Osteocyte (in vitro differentiated cells): Measurements from ENCODE around the gene WDR53. TPM values are rescaled to one million over a fixed set of nuclear protein-coding genes. Genes with fewer than 3 reads are reported as not detected.
"Not testable (repeated sequence)": the region's sequence is repeated elsewhere in the genome, so short reads cannot be mapped to it uniquely, and the experiment has no call there.

ENCODE experiments used
- DNase-seq: peaks from one replicate; pipeline ENCODE4 v3.0.0; 2021; ENCODE audit warnings: mixed read lengths; ENCODE audit not compliant: unreplicated experiment; ENCODE audit errors: extremely low spot score
- H3K27ac Mint-ChIP-seq: one replicate; pipeline ENCODE4 v1.8.0; 2021; ENCODE audit warnings: mild to moderate bottlenecking, mixed read lengths; ENCODE audit not compliant: unreplicated experiment
- H3K27me3 Mint-ChIP-seq: one replicate; pipeline ENCODE4 v1.8.0; 2021; ENCODE audit warnings: mixed read lengths; ENCODE audit not compliant: unreplicated experiment
- H3K36me3 Mint-ChIP-seq: one replicate; pipeline ENCODE4 v1.8.0; 2021; ENCODE audit warnings: mixed read lengths; ENCODE audit not compliant: unreplicated experiment
- H3K4me1 Mint-ChIP-seq: one replicate; pipeline ENCODE4 v1.8.0; 2021; ENCODE audit warnings: mixed read lengths; ENCODE audit not compliant: unreplicated experiment
- H3K4me3 Mint-ChIP-seq: one replicate; pipeline ENCODE4 v1.8.0; 2021; ENCODE audit warnings: mild to moderate bottlenecking, moderate library complexity, mixed read lengths; ENCODE audit not compliant: unreplicated experiment
- H3K9me3 Mint-ChIP-seq: one replicate; pipeline ENCODE4 v1.8.0; 2021; ENCODE audit warnings: mixed read lengths; ENCODE audit not compliant: unreplicated experiment
- total RNA-seq: library from RNA; stranded (reverse); gene quantifications from 2 replicates; pipeline ENCODE4 v1.2.1, GENCODE V29; 2021
- TF ChIP-seq, protein P1 (sequence below): fragments of 200-600 bp; sonication (generic); IDR thresholded peaks from 2 replicates; pipeline ENCODE4 v1.5.0; 2021; ENCODE audit warnings: antibody characterized with exemption, mild to moderate bottlenecking, moderate library complexity

WDR53 gene
- total RNA-seq, 1 donor from 2014 or later, result 15.4 TPM

DNA sequence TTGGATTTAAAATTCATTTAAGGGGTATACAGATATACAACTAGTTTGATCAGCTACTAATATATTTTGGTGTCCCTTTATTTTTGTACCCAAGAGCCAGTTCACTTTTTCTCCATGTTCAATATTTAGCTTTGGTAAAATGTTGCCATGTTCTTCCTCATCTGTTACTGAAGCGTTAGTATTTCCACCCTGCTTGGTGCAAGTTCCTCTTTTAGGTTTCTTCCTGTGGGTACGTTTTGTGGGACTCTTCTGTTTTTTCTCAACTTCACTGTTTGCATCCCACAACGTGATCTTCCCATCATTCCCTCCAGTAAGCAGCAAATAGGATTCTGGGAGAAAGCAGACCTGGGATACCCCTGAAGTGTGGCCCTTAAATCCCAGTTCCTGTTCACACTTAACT, 14.1 kb downstream of the WDR53 start:
- peaks cover 2% of the 10 kb centered on the region for H3K36me3 Mint-ChIP-seq
- H3K4me3 Mint-ChIP-seq, result no peak overlapping the region
- no peaks in the 10 kb centered on the region for H3K27me3 Mint-ChIP-seq
- TF ChIP-seq, protein P1, sequence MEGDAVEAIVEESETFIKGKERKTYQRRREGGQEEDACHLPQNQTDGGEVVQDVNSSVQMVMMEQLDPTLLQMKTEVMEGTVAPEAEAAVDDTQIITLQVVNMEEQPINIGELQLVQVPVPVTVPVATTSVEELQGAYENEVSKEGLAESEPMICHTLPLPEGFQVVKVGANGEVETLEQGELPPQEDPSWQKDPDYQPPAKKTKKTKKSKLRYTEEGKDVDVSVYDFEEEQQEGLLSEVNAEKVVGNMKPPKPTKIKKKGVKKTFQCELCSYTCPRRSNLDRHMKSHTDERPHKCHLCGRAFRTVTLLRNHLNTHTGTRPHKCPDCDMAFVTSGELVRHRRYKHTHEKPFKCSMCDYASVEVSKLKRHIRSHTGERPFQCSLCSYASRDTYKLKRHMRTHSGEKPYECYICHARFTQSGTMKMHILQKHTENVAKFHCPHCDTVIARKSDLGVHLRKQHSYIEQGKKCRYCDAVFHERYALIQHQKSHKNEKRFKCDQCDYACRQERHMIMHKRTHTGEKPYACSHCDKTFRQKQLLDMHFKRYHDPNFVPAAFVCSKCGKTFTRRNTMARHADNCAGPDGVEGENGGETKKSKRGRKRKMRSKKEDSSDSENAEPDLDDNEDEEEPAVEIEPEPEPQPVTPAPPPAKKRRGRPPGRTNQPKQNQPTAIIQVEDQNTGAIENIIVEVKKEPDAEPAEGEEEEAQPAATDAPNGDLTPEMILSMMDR, result no peak
- no peak overlapping the region for H3K27ac Mint-ChIP-seq
- H3K4me1 Mint-ChIP-seq, result no peaks in the 10 kb centered on the region
- H3K9me3 Mint-ChIP-seq, result peaks cover 7% of the 10 kb centered on the region
- DNase-seq, result no peak

DNA sequence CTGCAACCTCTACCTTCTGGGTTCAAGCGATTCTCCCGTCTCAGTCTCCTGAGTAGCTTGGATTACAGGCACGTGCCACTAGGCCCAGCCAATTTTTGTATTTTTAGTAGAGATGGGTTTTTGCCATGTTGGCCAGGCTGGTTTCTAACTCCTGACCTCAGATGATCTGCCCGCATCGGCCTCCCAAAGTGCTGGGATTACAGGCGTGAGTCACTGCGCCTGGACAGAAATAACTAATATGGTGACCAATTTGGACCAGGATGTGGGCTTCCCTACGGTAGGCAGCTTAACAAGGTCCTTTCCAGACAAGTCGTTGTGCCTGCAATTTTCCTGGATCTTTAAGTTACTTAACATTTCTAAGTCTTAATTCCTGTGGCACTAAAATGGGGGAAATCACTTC, 14.8 kb downstream of the WDR53 start:
- Mint-ChIP-seq H3K27me3 (no peaks in the 10 kb centered on the region), H3K4me3 (no peak overlapping the region), H3K27ac (no peak overlapping the region), H3K9me3 (peaks cover 7% of the 10 kb centered on the region), H3K36me3 (peaks cover 2% of the 10 kb centered on the region), H3K4me1 (no peaks in the 10 kb centered on the region)
- DNase-seq, result no peak
- TF ChIP-seq, protein P1, result no peak

DNA sequence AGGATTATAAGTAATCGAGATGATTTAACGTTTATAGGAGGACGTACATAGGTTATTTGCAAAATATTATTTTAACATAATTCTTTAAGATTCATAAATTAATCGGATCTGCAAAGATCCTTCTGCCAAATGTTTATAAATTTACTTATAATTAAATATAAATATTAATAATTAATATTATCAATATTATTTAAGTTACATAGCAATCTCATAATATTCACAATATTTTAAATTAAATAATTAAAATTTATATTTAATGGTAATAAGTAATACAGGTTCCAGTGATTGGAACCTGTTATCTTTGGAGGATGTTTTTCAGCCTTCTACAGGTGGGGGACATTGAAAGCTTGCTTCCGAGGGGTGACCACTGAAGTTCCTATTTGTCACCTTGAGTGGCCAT, 16.1 kb downstream of the WDR53 start:
- no peak for DNase-seq
- TF ChIP-seq, protein P1, result no peak
- no peaks in the 10 kb centered on the region for H3K4me1 Mint-ChIP-seq
- no peak overlapping the region for H3K27ac Mint-ChIP-seq
- H3K4me3 Mint-ChIP-seq, result no peak overlapping the region
- peaks cover 7% of the 10 kb centered on the region for H3K9me3 Mint-ChIP-seq
- peaks cover 2% of the 10 kb centered on the region for H3K36me3 Mint-ChIP-seq
- peaks cover 3% of the 10 kb centered on the region for H3K27me3 Mint-ChIP-seq

DNA sequence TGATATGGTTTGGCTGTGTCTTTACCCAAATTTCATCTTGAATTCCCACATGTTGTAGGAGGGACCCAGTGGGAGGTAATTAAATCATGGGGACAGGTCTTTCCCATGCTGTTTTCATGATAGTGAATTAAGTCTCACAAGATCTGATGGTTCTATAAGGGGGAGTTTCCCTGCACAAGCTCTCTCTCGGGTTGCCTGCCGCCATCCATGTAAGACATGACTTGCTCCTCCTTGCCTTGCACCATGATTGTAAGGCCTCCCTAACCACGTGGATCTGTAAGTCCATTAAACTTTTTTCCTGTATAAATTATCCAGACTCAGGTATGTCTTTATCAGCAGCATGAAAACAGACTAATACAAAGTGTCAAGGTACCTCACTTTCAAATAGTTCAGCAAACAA, 18.2 kb downstream of the WDR53 start:
- H3K4me1 Mint-ChIP-seq, H3K36me3 Mint-ChIP-seq, DNase-seq, H3K27ac Mint-ChIP-seq, H3K9me3 Mint-ChIP-seq, H3K4me3 Mint-ChIP-seq: not testable (repeated sequence)
- H3K27me3 Mint-ChIP-seq, result peaks cover 14% of the 10 kb centered on the region

DNA sequence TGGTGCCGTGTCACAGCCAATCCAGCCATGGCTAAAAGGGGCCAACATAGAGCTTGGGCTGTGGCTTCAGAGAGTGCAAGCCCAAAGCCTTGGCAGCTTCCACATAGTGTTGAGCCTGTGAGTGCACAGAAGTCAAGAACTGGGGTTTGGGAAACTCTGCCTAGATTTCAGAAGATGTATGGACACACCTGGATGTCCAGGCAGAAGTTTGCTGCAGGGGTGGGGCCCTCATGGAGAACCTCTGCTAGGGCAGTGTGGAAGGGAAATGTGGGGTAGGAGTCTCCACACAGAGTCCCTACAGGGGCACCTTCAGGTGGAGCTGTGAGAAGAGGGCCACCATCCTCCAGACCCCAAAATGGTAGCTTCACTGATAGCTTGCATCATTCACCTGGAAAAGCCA, 19.0 kb downstream of the WDR53 start:
- H3K27me3 Mint-ChIP-seq, result peaks cover 20% of the 10 kb centered on the region
- DNase-seq, H3K9me3 Mint-ChIP-seq, H3K27ac Mint-ChIP-seq, H3K36me3 Mint-ChIP-seq, H3K4me1 Mint-ChIP-seq, H3K4me3 Mint-ChIP-seq: not testable (repeated sequence)

DNA sequence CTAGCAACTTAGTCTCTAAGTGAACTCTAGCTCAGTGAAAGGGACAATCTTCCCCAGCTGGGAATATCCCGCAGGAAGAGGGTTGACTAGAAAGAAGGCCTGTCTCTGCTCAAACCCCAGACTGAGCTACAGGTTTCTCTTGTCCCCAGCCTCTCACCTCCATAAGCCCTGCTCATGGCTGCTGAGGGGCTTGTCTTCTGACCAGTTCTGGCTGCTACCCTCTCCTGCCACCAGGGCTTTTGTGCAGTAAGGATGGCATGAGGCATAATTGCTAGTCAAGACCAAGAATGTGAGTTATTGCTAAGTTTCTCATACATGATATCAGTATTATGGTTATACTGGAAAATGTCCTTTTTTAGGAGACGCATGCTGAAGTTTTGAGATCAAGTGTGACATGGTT, 21.3 kb downstream of the WDR53 start:
- Mint-ChIP-seq H3K27me3 (peaks cover 24% of the 10 kb centered on the region), H3K4me3 (no peak overlapping the region), H3K36me3 (peaks cover 2% of the 10 kb centered on the region), H3K9me3 (peaks cover 7% of the 10 kb centered on the region), H3K4me1 (no peaks in the 10 kb centered on the region), H3K27ac (no peak overlapping the region)
- TF ChIP-seq, protein P1, result no peak
- DNase-seq, result no peak
